PC-3 (cell line): ENCODE data around the gene NLRP10. TPM values are rescaled to one million over a fixed set of nuclear protein-coding genes. Genes with fewer than 3 reads are reported as not detected.
A peak's percentile ranks its signal among the peaks of the same experiment; 100 is the strongest.

Source experiments
- ATAC-seq: fragments of 200-7000 bp; cut with Tn5 transposase; 2 replicates; pipeline ENCODE4 v1.9.1; 2020; ENCODE audit warnings: mild to moderate bottlenecking, moderate library complexity
- BruUV-seq: library from RNA; stranded (reverse); fragments of 400-500 nt; replicated peaks from 2 replicates; lab custom pipeline; 2021; lab: Mats Ljungman, UMichigan
- CTCF ChIA-PET: fragments of 300-600 bp; sonication (Branson Sonifier 250); formaldehyde crosslinking; loops from one replicate; lab custom pipeline; 2022; ENCODE audit warnings: antibody characterized with exemption; lab: Charles Lee
- POLR2A ChIA-PET: fragments of 300-600 bp; sonication (Branson Sonifier 250); formaldehyde crosslinking; loops from one replicate; lab custom pipeline; 2022; ENCODE audit warnings: antibody characterized with exemption; ENCODE audit not compliant: unreplicated experiment; lab: Charles Lee
- DNase-seq: peaks from one replicate; pipeline ENCODE4 v3.0.0-alpha.2; 2015
- H2AFZ ChIP-seq: fragments of 300-600 bp; sonication (generic); 2 replicates; pipeline ENCODE4 v1.6.0; 2016; ENCODE audit warnings: antibody characterized with exemption, low read length
- H3F3A ChIP-seq: fragments of 300-600 bp; sonication (generic); one replicate; pipeline ENCODE4 v1.6.0; 2017; ENCODE audit warnings: antibody characterized with exemption, low read length, control low read depth, mild to moderate bottlenecking; ENCODE audit not compliant: unreplicated experiment
- H3K27ac ChIP-seq: fragments of 300-600 bp; sonication (generic); 2 replicates; pipeline ENCODE4 v1.5.1; 2016; ENCODE audit warnings: mild to moderate bottlenecking, low read length
- H3K27me3 ChIP-seq: fragments of 300-600 bp; sonication (generic); 2 replicates; pipeline ENCODE4 v1.6.1; 2016; ENCODE audit warnings: low read length, mixed read lengths
- H3K36me3 ChIP-seq: fragments of 300-600 bp; sonication (generic); 2 replicates; pipeline ENCODE4 v1.6.1; 2016; ENCODE audit warnings: low read depth, mixed run types, low read length, mixed read lengths
- H3K4me1 ChIP-seq: fragments of 300-600 bp; sonication (generic); 2 replicates; pipeline ENCODE4 v1.5.1; 2016; ENCODE audit warnings: low read length; ENCODE audit not compliant: insufficient read depth
- H3K4me2 ChIP-seq: fragments of 300-600 bp; sonication (generic); 2 replicates; pipeline ENCODE4 v1.6.0; 2016; ENCODE audit warnings: low read length
- H3K4me3 ChIP-seq: fragments of 300-600 bp; sonication (generic); 2 replicates; pipeline ENCODE4 v1.5.1; 2016; ENCODE audit warnings: mild to moderate bottlenecking, low read length, mixed read lengths
- H3K79me2 ChIP-seq: fragments of 300-600 bp; sonication (generic); 2 replicates; pipeline ENCODE4 v1.6.1; 2017; ENCODE audit warnings: low read length, mixed read lengths
- H3K9ac ChIP-seq: fragments of 300-600 bp; sonication (generic); 2 replicates; pipeline ENCODE4 v1.6.0; 2016; ENCODE audit warnings: mild to moderate bottlenecking, low read length
- H3K9me2 ChIP-seq: fragments of 300-600 bp; sonication (generic); replicated peaks from 2 replicates; pipeline ENCODE4 v1.6.1; 2016; ENCODE audit warnings: mixed run types, low read length, mixed read lengths
- H3K9me3 ChIP-seq: fragments of 300-600 bp; sonication (generic); 2 replicates; pipeline ENCODE4 v1.6.1; 2016; ENCODE audit warnings: low read length, mixed read lengths
- H4K20me1 ChIP-seq: fragments of 300-600 bp; sonication (generic); 2 replicates; pipeline ENCODE4 v1.6.1; 2016; ENCODE audit warnings: low read length, mixed read lengths
- EZH2 ChIP-seq: fragments of 300-600 bp; sonication (generic); IDR thresholded peaks from one replicate; pipeline ENCODE4 v1.6.1; 2017; ENCODE audit warnings: antibody characterized with exemption, mild to moderate bottlenecking, low read length; ENCODE audit not compliant: unreplicated experiment
- EZH2phosphoT487 ChIP-seq: fragments of 300-600 bp; sonication (generic); IDR thresholded peaks from 2 replicates; pipeline ENCODE4 v1.6.1; 2018; ENCODE audit warnings: mild to moderate bottlenecking, antibody characterized with exemption, low read length, borderline replicate concordance
- intact Hi-C: fragments of 100-400 bp; cut with micrococcal nuclease; formaldehyde crosslinking; loops from 2 replicates; pipeline ENCODE4 v1.9.0; 2023
- total RNA-seq: library from RNA; depleted of rRNA; stranded (reverse); fragments of >200 nt; gene quantifications from 2 replicates; pipeline ENCODE4 v1.2.3, GENCODE V29; 2014
- TF ChIP-seq, protein P1 (sequence below): fragments of 300-600 bp; sonication (generic); conservative IDR thresholded peaks from 2 replicates; pipeline ENCODE4 v1.5.1; 2017; ENCODE audit warnings: antibody characterized with exemption, low read depth, mild to moderate bottlenecking, low read length

The NLRP10 gene
- total RNA-seq, 1 experiment from 2014 or later, result 1.9 TPM

DNA sequence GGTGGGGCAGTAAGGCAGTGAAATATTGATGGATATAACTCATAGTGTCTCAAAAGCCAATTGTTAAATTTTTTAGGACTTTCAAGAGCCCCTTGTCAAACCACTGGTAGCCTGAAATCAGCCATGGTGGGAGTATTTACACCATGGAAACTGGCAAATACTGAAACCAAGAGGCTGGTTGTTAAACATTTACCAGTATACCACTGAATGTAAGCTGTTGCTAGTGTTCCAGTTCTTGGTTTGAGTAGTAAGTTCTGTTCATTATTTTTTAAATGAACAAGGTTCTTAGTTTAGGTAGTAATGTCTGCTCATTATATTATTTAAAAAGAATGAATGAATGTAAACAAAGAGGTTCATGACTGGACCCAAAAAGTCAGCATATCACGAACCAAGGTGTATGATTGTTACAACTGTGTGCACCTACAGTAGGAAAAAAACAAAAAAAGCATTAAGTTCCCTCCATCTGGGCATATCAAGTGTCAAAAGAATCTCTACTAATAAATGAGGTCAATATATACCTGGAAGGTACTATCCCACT, 17.4 kb upstream of the NLRP10 start:
- Histone ChIP-seq H3K27ac (no peak overlapping the region), H3F3A (no peaks in the 10 kb centered on the region), H2AFZ (no peak overlapping the region), H3K9ac (no peak overlapping the region), H3K4me1 (peaks cover 10% of the 10 kb centered on the region), H3K79me2 (peaks cover 6% of the 10 kb centered on the region), H3K9me3 (no peaks in the 10 kb centered on the region), H4K20me1 (no peaks in the 10 kb centered on the region), H3K4me2 (no peak overlapping the region), H3K27me3 (no peaks in the 10 kb centered on the region), H3K9me2 (no peaks in the 10 kb centered on the region), H3K36me3 (no peaks in the 10 kb centered on the region), H3K4me3 (no peak overlapping the region)
- ChIA-PET POLR2A (no interaction called here), CTCF (no interaction called here)
- no peak for ATAC-seq
- TF ChIP-seq EZH2phosphoT487, result no peak
- TF ChIP-seq, protein P1, sequence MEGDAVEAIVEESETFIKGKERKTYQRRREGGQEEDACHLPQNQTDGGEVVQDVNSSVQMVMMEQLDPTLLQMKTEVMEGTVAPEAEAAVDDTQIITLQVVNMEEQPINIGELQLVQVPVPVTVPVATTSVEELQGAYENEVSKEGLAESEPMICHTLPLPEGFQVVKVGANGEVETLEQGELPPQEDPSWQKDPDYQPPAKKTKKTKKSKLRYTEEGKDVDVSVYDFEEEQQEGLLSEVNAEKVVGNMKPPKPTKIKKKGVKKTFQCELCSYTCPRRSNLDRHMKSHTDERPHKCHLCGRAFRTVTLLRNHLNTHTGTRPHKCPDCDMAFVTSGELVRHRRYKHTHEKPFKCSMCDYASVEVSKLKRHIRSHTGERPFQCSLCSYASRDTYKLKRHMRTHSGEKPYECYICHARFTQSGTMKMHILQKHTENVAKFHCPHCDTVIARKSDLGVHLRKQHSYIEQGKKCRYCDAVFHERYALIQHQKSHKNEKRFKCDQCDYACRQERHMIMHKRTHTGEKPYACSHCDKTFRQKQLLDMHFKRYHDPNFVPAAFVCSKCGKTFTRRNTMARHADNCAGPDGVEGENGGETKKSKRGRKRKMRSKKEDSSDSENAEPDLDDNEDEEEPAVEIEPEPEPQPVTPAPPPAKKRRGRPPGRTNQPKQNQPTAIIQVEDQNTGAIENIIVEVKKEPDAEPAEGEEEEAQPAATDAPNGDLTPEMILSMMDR, result no peak
- no peak for TF ChIP-seq EZH2
- BruUV-seq, result no TSS peak
- no peak for DNase-seq
- intact Hi-C loops, result no loop called here

DNA sequence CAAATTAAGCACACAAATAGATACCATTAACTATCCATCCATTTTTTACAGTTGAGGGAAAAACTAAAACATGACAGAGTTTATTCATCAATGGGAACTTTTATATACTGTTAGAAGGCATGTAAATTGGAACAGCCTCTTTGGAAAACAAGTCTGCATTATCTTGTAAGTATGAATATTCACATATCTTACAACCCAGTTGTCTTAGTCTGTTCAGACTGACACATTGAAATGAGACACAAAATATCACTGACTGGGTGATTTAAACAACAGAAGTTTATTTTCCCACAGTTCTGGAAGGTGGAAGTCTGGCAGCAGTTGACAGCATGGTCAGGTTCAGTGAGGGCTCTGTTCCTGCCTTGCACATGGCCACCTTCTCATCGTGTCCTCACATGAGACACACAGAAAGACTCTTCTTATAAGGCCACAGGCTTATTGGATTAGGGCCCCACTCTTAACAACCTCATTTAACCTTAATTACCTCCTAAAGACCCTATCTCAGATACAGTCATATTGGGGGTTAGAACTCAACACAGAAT, 16.4 kb upstream of the NLRP10 start:
- no TSS peak for BruUV-seq
- Histone ChIP-seq H4K20me1 (no peaks in the 10 kb centered on the region), H3K9me3 (no peaks in the 10 kb centered on the region), H2AFZ (peak overlapping the region; percentile 12; the same call in 1 of the 2 replicates), H3K4me3 (no peak overlapping the region), H3K4me2 (no peak overlapping the region), H3K79me2 (no peaks in the 10 kb centered on the region), H3K27ac (no peak overlapping the region), H3K4me1 (peaks cover 19% of the 10 kb centered on the region), H3K27me3 (no peaks in the 10 kb centered on the region), H3K9ac (no peak overlapping the region), H3K9me2 (no peaks in the 10 kb centered on the region), H3K36me3 (no peaks in the 10 kb centered on the region), H3F3A (no peaks in the 10 kb centered on the region)
- ChIA-PET CTCF (no interaction called here), POLR2A (no interaction called here)
- ATAC-seq (no peak), DNase-seq (no peak)
- intact Hi-C loops, result no loop called here
- TF ChIP-seq, protein P1, result no peak
- TF ChIP-seq EZH2 (no peak), EZH2phosphoT487 (no peak)
